T-helper 2 cell treated with Interferon-gamma antibody and Interleukin-4, amounts not matched to agents 5 μg/mL and 100 μg/mL, for 36 hours (primary cell): ENCODE results near the gene ZNF554.
A peak's percentile ranks its signal among the peaks of the same experiment; 100 is the strongest.

Experiments
- DNase-seq: peaks from one replicate; pipeline ENCODE4 v3.0.0; 2021; ENCODE audit warnings: low spot score
- H3K27ac Mint-ChIP-seq: one replicate; pipeline ENCODE4 v1.8.0; 2021; ENCODE audit warnings: mild to moderate bottlenecking, mixed read lengths
- H3K27me3 Mint-ChIP-seq: one replicate; pipeline ENCODE4 v1.8.0; 2021; ENCODE audit warnings: low read depth, mixed read lengths
- H3K36me3 Mint-ChIP-seq: one replicate; pipeline ENCODE4 v1.8.0; 2021; ENCODE audit warnings: low read depth, mixed read lengths
- H3K4me1 Mint-ChIP-seq: one replicate; pipeline ENCODE4 v1.8.0; 2021; ENCODE audit warnings: low read depth, mixed read lengths
- H3K4me3 Mint-ChIP-seq: one replicate; pipeline ENCODE4 v1.8.0; 2022; ENCODE audit warnings: mild to moderate bottlenecking, moderate library complexity, mixed read lengths
- H3K9me3 Mint-ChIP-seq: one replicate; pipeline ENCODE4 v1.8.0; 2021; ENCODE audit warnings: mixed read lengths

ZNF554 gene

GRCh38 chr19:2819540-2820111 lies at the start of gene ZNF554:
Gene ZNF554, plus strand, starts transcription at chr19:2819868. Its CDS starts 204 bp downstream, at chr19:2820072.
- H3K36me3 Mint-ChIP-seq: peaks cover 5% of the 10 kb centered on the region
- H3K4me3 Mint-ChIP-seq: peak within 1 kb of the TSS; percentile 82
- no peak within 1 kb of the TSS for H3K27ac Mint-ChIP-seq
- H3K27me3 Mint-ChIP-seq: no peaks in the 10 kb centered on the region
- DNase-seq: peak; percentile 96
- peaks cover 3% of the 10 kb centered on the region for H3K4me1 Mint-ChIP-seq
- H3K9me3 Mint-ChIP-seq: peaks cover 3% of the 10 kb centered on the region

DNA sequence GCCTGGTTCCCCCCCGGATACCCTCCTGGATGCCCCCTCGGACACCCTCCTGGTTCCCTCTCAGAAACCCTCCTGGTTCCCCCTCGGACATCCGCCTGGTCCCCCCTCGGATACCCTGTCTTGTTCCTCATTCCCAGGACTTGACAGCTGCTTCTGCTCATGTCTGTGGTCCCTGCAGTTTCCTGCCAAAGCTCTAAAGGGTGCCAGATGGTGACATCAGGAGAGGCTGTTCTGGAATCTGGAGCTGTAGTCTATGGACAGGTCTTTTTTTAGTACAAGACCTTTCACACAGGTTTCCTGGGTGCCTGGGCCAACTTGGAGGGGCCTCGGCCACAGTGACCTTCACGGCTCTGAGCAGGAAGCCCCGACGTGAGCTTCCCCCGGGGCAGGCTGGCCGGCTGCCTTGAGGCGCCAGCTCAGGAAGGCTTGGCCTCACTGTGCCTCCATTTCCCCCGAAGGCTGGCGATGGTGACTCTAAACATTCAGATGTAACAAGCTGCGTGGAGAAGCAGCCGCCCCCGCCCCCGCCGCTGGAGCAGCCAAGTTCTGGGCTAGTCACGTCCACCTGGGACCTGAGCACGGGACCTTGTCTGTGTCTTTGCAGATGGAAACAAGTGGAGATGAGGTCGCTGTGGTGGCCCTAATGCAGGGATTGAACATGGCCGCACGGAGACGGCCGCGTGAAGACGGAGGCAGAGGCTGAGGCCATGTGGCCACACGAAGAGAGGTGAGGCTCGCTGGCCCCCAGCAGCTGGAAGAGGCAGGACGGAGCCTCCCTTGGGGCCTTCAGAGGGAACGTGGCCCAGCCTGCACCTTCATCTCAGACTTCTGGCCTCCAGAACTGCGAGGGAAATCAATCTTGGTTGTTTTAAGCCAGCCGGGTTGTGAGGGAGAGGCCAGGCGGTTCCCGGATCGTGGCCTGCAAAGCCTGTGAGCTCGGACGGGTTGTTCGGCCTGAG lies 49.3 kb upstream of the ZNF554 start:
- Mint-ChIP-seq H3K27ac (no peak overlapping the region), H3K27me3 (no peaks in the 10 kb centered on the region), H3K36me3 (peaks cover 7% of the 10 kb centered on the region), H3K4me1 (peaks cover 8% of the 10 kb centered on the region), H3K4me3 (no peak overlapping the region), H3K9me3 (no peaks in the 10 kb centered on the region)
- DNase-seq: no peak

DNA sequence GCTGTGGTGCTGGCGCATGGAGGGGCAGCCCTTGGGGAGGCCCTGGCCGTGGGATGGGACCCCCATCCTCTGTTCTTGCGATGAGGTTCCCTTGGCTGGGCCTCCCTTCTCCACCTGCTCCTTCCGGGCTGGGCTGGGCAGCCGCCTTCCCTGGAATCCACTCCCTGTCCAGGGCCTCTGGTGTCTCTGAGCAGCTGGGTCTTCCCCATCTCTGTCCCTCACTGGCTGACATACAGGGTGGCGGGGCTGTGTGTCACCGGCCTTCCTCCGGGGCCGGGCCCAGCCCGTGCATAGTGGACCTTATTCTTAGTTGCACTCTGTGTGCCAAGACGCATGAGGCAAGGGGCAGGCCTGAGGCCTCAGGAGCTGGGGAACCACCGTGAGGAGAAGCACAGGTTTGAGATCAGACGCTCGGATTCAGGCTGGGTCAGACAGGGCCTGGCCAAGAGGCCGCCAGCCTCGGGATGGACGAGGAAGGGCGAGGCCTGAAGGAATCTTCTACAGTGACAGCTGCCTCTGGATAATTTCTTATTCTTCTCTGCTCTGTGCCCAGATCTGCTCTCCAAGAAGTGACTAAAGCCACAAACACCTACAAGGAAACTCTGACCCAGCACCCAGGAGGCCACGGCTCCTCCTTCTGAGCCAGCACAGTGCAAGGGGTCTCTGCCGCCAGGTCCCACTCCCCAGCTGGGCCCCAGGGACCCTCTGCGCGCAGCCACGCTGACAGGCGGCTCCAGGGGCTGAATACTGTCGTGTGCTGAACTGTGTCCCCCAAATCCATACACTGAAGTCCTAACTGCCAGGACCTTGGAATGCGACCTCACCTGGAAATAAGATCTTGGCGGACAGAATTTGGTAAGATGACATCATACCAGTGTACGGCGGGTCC lies 47.6 kb upstream of the ZNF554 start:
- DNase-seq: no peak
- no peaks in the 10 kb centered on the region for H3K27me3 Mint-ChIP-seq
- H3K4me3 Mint-ChIP-seq: no peak overlapping the region
- peaks cover 19% of the 10 kb centered on the region for H3K4me1 Mint-ChIP-seq
- peaks cover 13% of the 10 kb centered on the region for H3K36me3 Mint-ChIP-seq
- H3K9me3 Mint-ChIP-seq: no peaks in the 10 kb centered on the region
- H3K27ac Mint-ChIP-seq: peak overlapping the region; percentile 8

DNA sequence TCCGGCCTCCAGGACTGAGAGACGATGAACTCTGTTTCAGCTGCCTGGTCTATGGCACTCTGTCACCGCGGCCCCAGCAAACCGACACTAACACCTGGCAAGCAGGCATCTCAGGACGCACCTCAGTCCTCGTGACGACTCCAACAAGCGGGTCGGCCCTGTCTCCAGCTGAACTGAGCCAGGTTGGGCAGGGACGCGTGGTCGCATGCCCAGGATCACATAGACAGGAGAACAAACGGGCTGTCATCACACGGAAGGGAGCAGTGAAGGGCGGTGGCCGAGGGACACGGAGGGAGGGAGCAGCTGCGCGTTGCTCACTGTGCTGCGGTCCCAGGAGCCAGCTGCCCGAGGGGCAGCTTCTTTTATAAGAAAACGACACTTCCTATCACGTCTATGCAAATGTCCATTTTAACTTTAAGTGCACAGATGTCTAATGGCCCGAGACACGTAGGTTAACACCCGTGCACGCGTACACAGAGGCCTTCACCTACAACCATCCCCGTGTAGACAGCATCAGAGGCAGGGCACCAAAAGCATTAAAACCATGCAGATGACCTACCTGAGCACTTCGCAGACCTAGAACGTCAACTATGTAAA lies 45.5 kb upstream of the ZNF554 start:
- H3K9me3 Mint-ChIP-seq: no peaks in the 10 kb centered on the region
- peaks cover 16% of the 10 kb centered on the region for H3K36me3 Mint-ChIP-seq
- no peak for DNase-seq
- H3K4me1 Mint-ChIP-seq: peaks cover 19% of the 10 kb centered on the region
- H3K4me3 Mint-ChIP-seq: no peak overlapping the region
- H3K27me3 Mint-ChIP-seq: no peaks in the 10 kb centered on the region
- peak overlapping the region; percentile 60 for H3K27ac Mint-ChIP-seq

- Mint-ChIP-seq H3K36me3 (peaks cover 16% of the 10 kb centered on the region), H3K4me1 (peaks cover 21% of the 10 kb centered on the region), H3K4me3 (peak overlapping the region; percentile 84), H3K27ac (peak overlapping the region; percentile 95), H3K9me3 (no peaks in the 10 kb centered on the region), H3K27me3 (no peaks in the 10 kb centered on the region)
- DNase-seq: no peak
Observed at GRCh38 chr19:2774953-2775555, 44.6 kb upstream of the ZNF554 start.

- Mint-ChIP-seq H3K27ac (peak overlapping the region; percentile 95), H3K27me3 (no peaks in the 10 kb centered on the region), H3K4me1 (peaks cover 25% of the 10 kb centered on the region), H3K9me3 (no peaks in the 10 kb centered on the region), H3K4me3 (peak overlapping the region; percentile 84), H3K36me3 (peaks cover 16% of the 10 kb centered on the region)
- peak; percentile 76 for DNase-seq
Observed at GRCh38 chr19:2775556-2776430, 43.9 kb upstream of the ZNF554 start.

DNA sequence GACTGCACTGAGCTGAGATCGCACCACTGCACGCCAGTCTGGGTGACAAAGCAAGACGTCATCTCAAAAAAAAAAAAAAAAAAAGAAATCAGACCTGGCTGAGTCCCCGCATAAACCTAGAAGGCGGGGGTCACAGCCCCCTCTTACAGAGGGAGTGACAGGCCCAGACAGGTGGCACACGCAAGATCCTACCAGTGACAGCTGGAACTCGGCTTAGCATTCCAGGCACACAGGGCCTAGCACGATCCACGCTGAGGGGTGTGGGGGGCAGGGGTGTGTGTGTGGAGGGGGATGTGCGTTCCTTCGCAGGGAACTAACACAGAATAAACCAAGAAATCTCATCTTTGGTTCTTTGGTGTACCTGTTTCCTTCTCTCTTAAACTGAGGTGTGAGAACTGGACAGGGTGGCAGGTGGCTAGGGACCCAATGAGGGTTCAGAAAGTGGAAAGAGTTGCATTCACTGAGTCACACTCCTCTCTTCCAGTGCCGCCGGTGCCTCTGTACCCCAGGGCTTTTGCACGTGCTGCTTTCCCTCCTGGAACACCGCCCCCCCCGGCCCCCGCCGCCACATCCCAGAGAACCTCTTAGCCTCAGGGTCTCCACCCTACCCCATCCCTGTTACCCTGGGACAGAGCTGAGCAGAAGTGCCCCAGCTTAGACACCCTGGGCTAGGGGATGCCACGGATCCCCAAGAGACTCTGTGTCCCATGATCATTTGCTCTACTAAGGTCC lies 41.5 kb upstream of the ZNF554 start:
- peaks cover 40% of the 10 kb centered on the region for H3K4me1 Mint-ChIP-seq
- no peak for DNase-seq
- H3K27ac Mint-ChIP-seq: peak overlapping the region; percentile 26
- peaks cover 19% of the 10 kb centered on the region for H3K36me3 Mint-ChIP-seq
- H3K27me3 Mint-ChIP-seq: no peaks in the 10 kb centered on the region
- no peak overlapping the region for H3K4me3 Mint-ChIP-seq
- no peaks in the 10 kb centered on the region for H3K9me3 Mint-ChIP-seq

GRCh38 chr19:2779121-2779740 lies 40.4 kb upstream of the ZNF554 start:
- Mint-ChIP-seq H3K9me3 (no peaks in the 10 kb centered on the region), H3K27ac (no peak overlapping the region), H3K36me3 (peaks cover 19% of the 10 kb centered on the region), H3K4me3 (no peak overlapping the region), H3K27me3 (no peaks in the 10 kb centered on the region), H3K4me1 (peaks cover 46% of the 10 kb centered on the region)
- DNase-seq: no peak

DNA sequence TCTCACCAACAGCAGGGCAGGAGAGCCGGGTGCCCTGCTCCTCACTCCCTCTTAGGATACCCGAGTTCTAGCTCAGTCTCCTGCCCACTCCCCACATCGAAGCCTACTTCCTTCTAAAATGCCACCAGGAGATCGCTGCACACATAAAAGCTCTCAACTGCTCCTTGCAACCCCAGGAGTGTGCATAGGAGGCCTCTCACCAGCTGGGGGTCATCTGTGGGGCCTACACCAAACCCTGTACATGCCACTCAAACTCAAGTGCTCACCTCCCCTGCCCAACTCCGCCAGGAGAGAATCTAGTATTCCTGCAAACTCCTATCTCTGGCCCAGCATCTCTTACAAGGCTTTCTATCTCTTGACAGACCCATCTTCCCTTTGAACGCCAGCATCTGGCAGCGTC lies 39.4 kb upstream of the ZNF554 start:
- H3K9me3 Mint-ChIP-seq: no peaks in the 10 kb centered on the region
- H3K27ac Mint-ChIP-seq: no peak overlapping the region
- H3K27me3 Mint-ChIP-seq: no peaks in the 10 kb centered on the region
- H3K4me1 Mint-ChIP-seq: peaks cover 39% of the 10 kb centered on the region
- no peak overlapping the region for H3K4me3 Mint-ChIP-seq
- no peak for DNase-seq
- peaks cover 16% of the 10 kb centered on the region for H3K36me3 Mint-ChIP-seq

DNA sequence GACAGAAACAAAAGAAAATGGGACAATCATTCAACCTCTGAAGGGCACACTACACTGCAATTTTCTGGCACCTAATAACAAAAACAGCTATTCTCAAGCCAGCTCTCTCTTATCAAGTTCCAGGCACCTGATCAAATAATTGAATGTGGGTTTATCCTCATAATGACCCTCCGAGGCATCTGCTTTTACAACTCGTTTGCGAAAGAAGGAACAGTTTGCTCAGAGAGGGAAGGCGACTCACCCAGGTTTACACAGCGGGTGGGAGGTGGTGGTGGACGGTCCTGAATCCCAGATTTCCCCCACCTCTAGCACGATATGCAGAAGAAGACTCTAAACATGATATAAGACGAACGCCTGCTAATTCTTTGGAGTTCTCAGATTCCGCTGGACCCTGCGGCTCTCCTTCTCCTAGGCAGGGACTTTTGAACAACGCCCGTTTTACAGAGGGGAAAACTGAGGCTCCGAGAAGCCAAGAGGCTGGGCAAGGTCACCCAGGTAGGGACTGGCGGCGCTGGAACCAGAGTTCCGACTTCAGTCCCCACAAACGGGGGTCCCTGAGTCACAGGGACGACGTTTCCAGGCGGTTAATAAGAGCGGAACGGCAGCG lies 37.2 kb upstream of the ZNF554 start:
- Mint-ChIP-seq H3K9me3 (no peaks in the 10 kb centered on the region), H3K27me3 (no peaks in the 10 kb centered on the region), H3K4me3 (peak overlapping the region; percentile 94), H3K4me1 (peaks cover 35% of the 10 kb centered on the region), H3K27ac (peak overlapping the region; percentile 93), H3K36me3 (peaks cover 9% of the 10 kb centered on the region)
- DNase-seq: peak; percentile 7

DNA sequence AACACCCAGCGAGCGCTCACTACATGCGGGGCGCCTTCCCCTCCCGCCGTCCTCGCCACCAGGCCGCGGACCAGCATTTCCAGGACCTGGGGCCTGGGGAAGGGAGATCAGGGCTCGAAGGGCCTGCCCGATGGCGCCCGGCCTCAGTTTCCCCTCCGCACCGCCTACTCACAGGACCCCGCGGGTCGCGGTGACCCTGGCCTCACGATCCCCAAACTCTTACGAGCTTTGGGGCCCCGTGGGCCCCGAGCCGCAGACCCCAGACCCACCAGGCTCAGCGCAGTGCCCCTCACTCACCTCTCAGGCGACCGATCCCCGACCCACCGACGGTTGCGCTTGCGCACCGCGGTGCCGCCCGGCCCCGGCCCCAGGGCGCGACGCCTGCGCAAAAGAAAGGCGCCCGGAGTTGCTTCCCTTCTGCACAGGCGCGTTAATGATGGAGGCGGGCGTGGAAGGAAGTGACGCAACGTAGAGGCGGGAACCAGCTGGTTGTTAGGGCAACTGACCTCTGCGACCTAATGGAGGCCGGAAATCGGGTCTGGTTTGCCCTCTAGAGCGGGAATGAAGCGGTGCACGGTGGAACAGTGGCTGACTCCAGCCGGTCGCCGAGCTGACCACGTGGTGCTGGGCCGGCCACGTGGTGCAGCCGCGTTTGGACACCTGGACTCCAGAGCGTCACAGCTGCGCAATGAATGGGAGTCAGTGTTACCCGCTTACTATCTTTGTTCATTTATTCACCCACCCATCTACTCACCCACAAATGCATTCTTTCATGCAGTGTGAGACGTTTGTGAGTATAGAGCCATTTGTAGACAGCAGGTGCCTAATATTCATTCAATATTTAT lies 36.5 kb upstream of the ZNF554 start, which contains the start of gene SGTA:
Gene SGTA, minus strand, starts transcription at position 338 of the 845 bp plus-strand sequence. CDS start 14,205 bp downstream, outside the sequence.
- H3K4me1 Mint-ChIP-seq: peaks cover 41% of the 10 kb centered on the region

More for the DNA sequence above, 36.5 kb upstream of the ZNF554 start, which contains the start of gene SGTA:
- peak within 1 kb of the TSS; percentile 93 for H3K27ac Mint-ChIP-seq
- no peaks in the 10 kb centered on the region for H3K9me3 Mint-ChIP-seq
- H3K27me3 Mint-ChIP-seq: no peaks in the 10 kb centered on the region
- H3K4me3 Mint-ChIP-seq: peak within 1 kb of the TSS; percentile 94
- H3K36me3 Mint-ChIP-seq: peaks cover 11% of the 10 kb centered on the region
- DNase-seq: peak; percentile 98
